ENCODE measurements around the gene SUSD6. TPM values are rescaled to one million over a fixed set of nuclear protein-coding genes. Genes with fewer than 3 reads are reported as not detected.

Gene SUSD6
- total RNA-seq, 1 experiment from 2014 or later: 3.7 TPM

DNA sequence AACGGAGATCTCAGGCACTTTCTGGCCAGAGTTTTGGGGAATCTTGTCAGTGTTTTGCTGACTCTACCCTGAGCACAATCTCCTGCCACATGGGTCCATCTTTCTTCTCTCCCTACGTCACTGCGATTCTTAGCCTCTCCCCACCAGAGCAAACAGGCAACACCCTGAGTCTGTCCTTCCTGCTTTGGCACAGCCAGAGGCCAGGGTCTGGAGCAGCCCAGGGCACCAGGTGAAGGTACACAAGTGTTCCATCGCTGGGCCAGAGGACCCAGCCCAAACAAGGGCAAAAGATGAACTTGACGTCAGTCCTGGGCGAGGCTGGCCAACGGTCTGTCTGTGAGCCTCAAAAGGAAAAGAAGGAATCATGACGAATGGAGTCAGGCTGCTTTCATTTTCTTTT, 24.0 kb upstream of the SUSD6 start:
- H3K9me3 Mint-ChIP-seq: no peaks in the 10 kb centered on the region
- H3K9me3 ChIP-seq (ENCODE audit: control insufficient read depth, low read depth, low read length): no peaks in the 10 kb centered on the region
- H4K91ac ChIP-seq (ENCODE audit: insufficient read length, low read depth, low read length): no peak overlapping the region
- no peak overlapping the region for H2BK5ac ChIP-seq (ENCODE audit: insufficient read length, low read length)
- H3K27me3 Mint-ChIP-seq (ENCODE audit: low read depth): peaks cover 3% of the 10 kb centered on the region; the same call in 1 of the 2 replicates
- H3K79me2 ChIP-seq (ENCODE audit: insufficient read depth, low read length): no peaks in the 10 kb centered on the region
- no peak overlapping the region for H3T11ph ChIP-seq (ENCODE audit: low read length)
- no peaks in the 10 kb centered on the region; a peak in 2 of 7 replicates for H3K36me3 Mint-ChIP-seq (ENCODE audit: insufficient read depth in 1 of 3, low read depth in 3 of 3)
- no peak overlapping the region for H3K27ac Mint-ChIP-seq
- H2BK20ac ChIP-seq (ENCODE audit: low read depth, low read length, poor library complexity, severe bottlenecking): no peak overlapping the region
- H4K20me1 ChIP-seq (ENCODE audit: control insufficient read depth, insufficient read depth, insufficient read length): no peaks in the 10 kb centered on the region
- H3K9ac ChIP-seq (ENCODE audit: extremely low read depth, insufficient read length, low read length): no peak overlapping the region
- H3K4me3 Mint-ChIP-seq: no peak overlapping the region
- no peak overlapping the region for H3K27ac ChIP-seq (ENCODE audit: insufficient read length, low read depth, low read length)
- TF ChIP-seq, protein P1, sequence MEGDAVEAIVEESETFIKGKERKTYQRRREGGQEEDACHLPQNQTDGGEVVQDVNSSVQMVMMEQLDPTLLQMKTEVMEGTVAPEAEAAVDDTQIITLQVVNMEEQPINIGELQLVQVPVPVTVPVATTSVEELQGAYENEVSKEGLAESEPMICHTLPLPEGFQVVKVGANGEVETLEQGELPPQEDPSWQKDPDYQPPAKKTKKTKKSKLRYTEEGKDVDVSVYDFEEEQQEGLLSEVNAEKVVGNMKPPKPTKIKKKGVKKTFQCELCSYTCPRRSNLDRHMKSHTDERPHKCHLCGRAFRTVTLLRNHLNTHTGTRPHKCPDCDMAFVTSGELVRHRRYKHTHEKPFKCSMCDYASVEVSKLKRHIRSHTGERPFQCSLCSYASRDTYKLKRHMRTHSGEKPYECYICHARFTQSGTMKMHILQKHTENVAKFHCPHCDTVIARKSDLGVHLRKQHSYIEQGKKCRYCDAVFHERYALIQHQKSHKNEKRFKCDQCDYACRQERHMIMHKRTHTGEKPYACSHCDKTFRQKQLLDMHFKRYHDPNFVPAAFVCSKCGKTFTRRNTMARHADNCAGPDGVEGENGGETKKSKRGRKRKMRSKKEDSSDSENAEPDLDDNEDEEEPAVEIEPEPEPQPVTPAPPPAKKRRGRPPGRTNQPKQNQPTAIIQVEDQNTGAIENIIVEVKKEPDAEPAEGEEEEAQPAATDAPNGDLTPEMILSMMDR (conservative IDR thresholded peaks at IDR 0.05): no peak
- no peaks in the 10 kb centered on the region for H3K23me2 ChIP-seq (ENCODE audit: insufficient read length, low read depth, low read length, poor library complexity, severe bottlenecking)
- H2AK5ac ChIP-seq (ENCODE audit: insufficient read length, low read length): no peak overlapping the region
- H2BK120ac ChIP-seq (ENCODE audit: low read depth, low read length, poor library complexity, severe bottlenecking): no peak overlapping the region
- no peak for DNase-seq
- no peaks in the 10 kb centered on the region for H3K79me1 ChIP-seq (ENCODE audit: insufficient read depth, low read depth, low read length, poor library complexity, severe bottlenecking)
- H3K4ac ChIP-seq (ENCODE audit: low read depth, low read length): no peak overlapping the region
- no peak overlapping the region for H3K18ac ChIP-seq (ENCODE audit: insufficient read length, low read depth, low read length)
- H3K4me1 Mint-ChIP-seq: no peaks in the 10 kb centered on the region
- no peak overlapping the region for H2AFZ ChIP-seq (ENCODE audit: low read length)
- H2BK15ac ChIP-seq (ENCODE audit: low read depth, low read length): no peak overlapping the region
- no peak overlapping the region for H2BK12ac ChIP-seq (ENCODE audit: insufficient read length, low read depth, low read length)
- no peak overlapping the region for H3K56ac ChIP-seq (ENCODE audit: insufficient read length, low read depth, low read length)
- WGBS (ENCODE audit: extremely low coverage, insufficient read length, low lambda C conversion rate): no CpG with 5 or more reads among the region's 8 CpGs
- no peak overlapping the region for H3K14ac ChIP-seq (ENCODE audit: insufficient read depth, low read length)
- H3K27me3 ChIP-seq (ENCODE audit: insufficient read depth, low read length): no peaks in the 10 kb centered on the region
- no peaks in the 10 kb centered on the region; the same call in 1 of the 2 replicates for H3K4me1 ChIP-seq (ENCODE audit: insufficient read depth, low read length)
- no peak overlapping the region for H3K4me2 ChIP-seq (ENCODE audit: insufficient read depth, insufficient read length, low read length)
- H3K23ac ChIP-seq (ENCODE audit: insufficient read length, low read depth, low read length): no peak overlapping the region
- no peak overlapping the region for H4K8ac ChIP-seq (replicated peaks; ENCODE audit: insufficient read length, low read depth, low read length)
- no peak overlapping the region for H4K5ac ChIP-seq (ENCODE audit: insufficient read length, low read depth, low read length)
